Upper lobe of left lung (tissue), 4 donors: ENCODE measurements around the gene HM13.

Experiments used
- POLR2AphosphoS5 ChIP-seq, 2 donors: sonication (generic); formaldehyde crosslinking; IDR thresholded peaks; one replicate each; pipeline ENCODE4 v1.5.1; 2017; ENCODE audit warnings: antibody characterized with exemption in 2 of 2
- TF ChIP-seq, protein P1 (sequence below), 6 experiments: fragments of 450-650 bp in 4 of 6; fragments of 200-600 bp in 2 of 6; sonication (generic) in 2 of 6; IDR thresholded peaks; one replicate each; pipeline ENCODE4 v1.5.1; 2016 to 2019; ENCODE audit warnings: antibody characterized with exemption in 6 of 6

DNA sequence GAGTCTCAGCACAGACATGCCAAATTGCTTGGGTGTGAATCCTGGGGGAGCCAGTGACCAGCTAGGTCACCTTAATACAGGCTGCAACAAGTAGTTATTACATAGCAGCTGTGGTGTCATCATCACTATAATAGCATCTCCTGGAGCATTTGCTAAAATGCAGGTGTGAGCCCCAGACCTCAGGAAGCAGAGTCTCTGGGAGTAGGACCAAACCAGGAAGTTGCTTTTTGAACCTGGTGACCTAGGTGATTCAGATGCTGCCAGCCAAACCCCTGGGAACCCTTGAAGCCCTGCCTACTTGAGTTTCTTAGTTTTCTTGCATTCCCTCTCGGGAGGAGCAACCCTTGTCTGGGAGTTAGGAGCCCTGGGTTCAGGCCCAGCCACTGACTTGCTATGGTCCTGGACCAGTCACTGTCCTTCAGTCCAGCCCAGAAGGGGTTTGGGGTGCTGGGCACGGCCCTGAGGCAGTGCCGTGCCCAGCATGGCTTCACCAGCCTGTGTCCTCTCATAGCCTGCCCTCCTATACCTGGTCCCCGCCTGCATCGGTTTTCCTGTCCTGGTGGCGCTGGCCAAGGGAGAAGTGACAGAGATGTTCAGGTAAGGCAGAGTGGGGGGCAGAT is 51.6 kb downstream of the HM13 start:
- TF ChIP-seq POLR2AphosphoS5 (IDR thresholded peaks at IDR 0.05) = no peak
- TF ChIP-seq, protein P1, sequence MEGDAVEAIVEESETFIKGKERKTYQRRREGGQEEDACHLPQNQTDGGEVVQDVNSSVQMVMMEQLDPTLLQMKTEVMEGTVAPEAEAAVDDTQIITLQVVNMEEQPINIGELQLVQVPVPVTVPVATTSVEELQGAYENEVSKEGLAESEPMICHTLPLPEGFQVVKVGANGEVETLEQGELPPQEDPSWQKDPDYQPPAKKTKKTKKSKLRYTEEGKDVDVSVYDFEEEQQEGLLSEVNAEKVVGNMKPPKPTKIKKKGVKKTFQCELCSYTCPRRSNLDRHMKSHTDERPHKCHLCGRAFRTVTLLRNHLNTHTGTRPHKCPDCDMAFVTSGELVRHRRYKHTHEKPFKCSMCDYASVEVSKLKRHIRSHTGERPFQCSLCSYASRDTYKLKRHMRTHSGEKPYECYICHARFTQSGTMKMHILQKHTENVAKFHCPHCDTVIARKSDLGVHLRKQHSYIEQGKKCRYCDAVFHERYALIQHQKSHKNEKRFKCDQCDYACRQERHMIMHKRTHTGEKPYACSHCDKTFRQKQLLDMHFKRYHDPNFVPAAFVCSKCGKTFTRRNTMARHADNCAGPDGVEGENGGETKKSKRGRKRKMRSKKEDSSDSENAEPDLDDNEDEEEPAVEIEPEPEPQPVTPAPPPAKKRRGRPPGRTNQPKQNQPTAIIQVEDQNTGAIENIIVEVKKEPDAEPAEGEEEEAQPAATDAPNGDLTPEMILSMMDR (IDR thresholded peaks at IDR 0.05) = no peak
